Left hindlimb (tissue), 1 donor: ENCODE data around the gene GHRHR.

Source experiments
- DNase-seq: peaks from one replicate; pipeline ENCODE4 v3.0.0-alpha.2; 2018

Gene GHRHR

GRCh38 chr7:30928254-30928872 lies 35.4 kb upstream of the GHRHR start:
- no peak for DNase-seq

- DNase-seq: no peak
These were observed 34.1 kb upstream of the GHRHR start for GRCh38 chr7:30929686-30930085.

GRCh38 chr7:30930621-30931020 lies 33.1 kb upstream of the GHRHR start:
- DNase-seq: peak; percentile 43

- DNase-seq: peak; percentile 61
These were observed 32.4 kb upstream of the GHRHR start for GRCh38 chr7:30931161-30931928.

GRCh38 chr7:30931929-30932540 lies 31.7 kb upstream of the GHRHR start:
- DNase-seq: no peak

GRCh38 chr7:30932562-30932961 lies 31.2 kb upstream of the GHRHR start:
- no peak for DNase-seq

- no peak for DNase-seq
These were observed 30.4 kb upstream of the GHRHR start for GRCh38 chr7:30933124-30933974.

GRCh38 chr7:30934225-30934624 lies 29.5 kb upstream of the GHRHR start:
- no peak for DNase-seq

- DNase-seq: no peak
These were observed 28.8 kb upstream of the GHRHR start for GRCh38 chr7:30934732-30935568.

- no peak for DNase-seq
These were observed 28.2 kb upstream of the GHRHR start for GRCh38 chr7:30935569-30935877.

GRCh38 chr7:30936650-30937245 lies 27.0 kb upstream of the GHRHR start:
- DNase-seq: no peak

- DNase-seq: no peak
These were observed 26.3 kb upstream of the GHRHR start for GRCh38 chr7:30937416-30937815.

GRCh38 chr7:30938435-30939316 lies 25.1 kb upstream of the GHRHR start:
- DNase-seq: peak; percentile 79

- no peak for DNase-seq
These were observed 22.0 kb upstream of the GHRHR start for GRCh38 chr7:30941582-30942323.

- no peak for DNase-seq
These were observed 13.6 kb upstream of the GHRHR start for GRCh38 chr7:30950197-30950596.

- no peak for DNase-seq
These were observed 8.8 kb upstream of the GHRHR start for GRCh38 chr7:30954914-30955313.

- no peak for DNase-seq
These were observed 7.0 kb upstream of the GHRHR start for GRCh38 chr7:30956704-30957103.

- no peak for DNase-seq
These were observed 1.6 kb downstream of the GHRHR start for GRCh38 chr7:30965372-30965771.

GRCh38 chr7:30965883-30966282 lies 2.1 kb downstream of the GHRHR start:
- no peak for DNase-seq

GRCh38 chr7:30968294-30968693 lies 4.5 kb downstream of the GHRHR start:
- no peak for DNase-seq
